Vagina (tissue), 2 donors: ENCODE results near the gene ZSWIM4.

Experiments
- CTCF ChIP-seq, 3 experiments: fragments of 450-650 bp in 2 of 3; fragments of 200-600 bp in 1 of 3; sonication (generic) in 1 of 3; IDR thresholded peaks; one replicate each; pipeline ENCODE4 v1.5.1; 2017 to 2019; ENCODE audit warnings: antibody characterized with exemption in 3 of 3, mild to moderate bottlenecking in 2 of 3, moderate library complexity in 2 of 3
- POLR2A ChIP-seq, 2 donors: fragments of 450-650 bp; IDR thresholded peaks; one replicate each; pipeline ENCODE4 v1.6.1; 2017; ENCODE audit warnings: antibody characterized with exemption in 2 of 2, mild to moderate bottlenecking in 2 of 2, moderate library complexity in 2 of 2
- POLR2AphosphoS5 ChIP-seq, 2 donors: sonication (generic); formaldehyde crosslinking; IDR thresholded peaks; one replicate each; pipeline ENCODE4 v1.9.0; 2017; ENCODE audit warnings: antibody characterized with exemption in 2 of 2, mild to moderate bottlenecking in 2 of 2, low read depth in 1 of 2; ENCODE audit not compliant: insufficient read depth in 1 of 2

GRCh38 chr19:13877303-13877702, 82.1 kb downstream of the ZSWIM4 start:
- TF ChIP-seq CTCF (IDR thresholded peaks at IDR 0.05) = no peak
- no peak for TF ChIP-seq POLR2AphosphoS5 (IDR thresholded peaks at IDR 0.05; ENCODE audit: insufficient read depth in 1 of 2, low read depth in 1 of 2)
- TF ChIP-seq POLR2A (IDR thresholded peaks at IDR 0.05) = no peak
